ENCODE results near the gene SFTA2.

The SFTA2 gene

DNA sequence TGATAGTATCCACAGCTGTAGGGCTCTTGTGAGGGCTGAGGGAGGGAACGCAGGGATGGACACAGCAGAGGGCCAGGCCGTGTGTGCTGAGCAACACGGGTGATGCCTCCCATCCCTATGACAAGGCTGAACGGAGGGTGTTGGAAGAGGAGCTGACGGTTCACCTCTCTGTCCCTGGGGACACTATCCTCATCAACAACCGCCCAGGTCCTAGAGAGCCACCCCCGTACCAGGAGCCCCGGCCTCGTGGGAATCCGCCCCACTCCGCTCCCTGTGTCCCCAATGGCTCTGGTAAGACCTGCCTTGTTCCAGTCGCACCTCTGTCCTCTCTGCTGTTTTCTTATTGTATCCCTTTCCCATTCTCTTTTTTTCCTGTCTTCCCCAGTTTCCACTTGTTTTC, 37.6 kb downstream of the SFTA2 start:
- no peak for DNase-seq (ENCODE audit: low read depth)
- H3K4me3 ChIP-seq (ENCODE audit: low read length): no peak overlapping the region
- no peak for TF ChIP-seq CTCF (conservative IDR thresholded peaks at IDR 0.05; ENCODE audit: low read length)

- H3K4me3 ChIP-seq (ENCODE audit: low read length): no peak overlapping the region
- DNase-seq (ENCODE audit: low read depth): no peak
- no peak for TF ChIP-seq CTCF (conservative IDR thresholded peaks at IDR 0.05; ENCODE audit: low read length)
Measured at GRCh38 chr6:30893666-30894065, 38.3 kb downstream of the SFTA2 start.

- H3K4me3 ChIP-seq (ENCODE audit: low read length): no peak overlapping the region
- no peak for DNase-seq (ENCODE audit: low read depth)
- no peak for TF ChIP-seq CTCF (conservative IDR thresholded peaks at IDR 0.05; ENCODE audit: low read length)
Measured at GRCh38 chr6:30893001-30893591, 38.9 kb downstream of the SFTA2 start.

GRCh38 chr6:30891816-30892538, 40.0 kb downstream of the SFTA2 start:
- DNase-seq (ENCODE audit: low read depth): no peak
- H3K4me3 ChIP-seq (ENCODE audit: low read length): no peak overlapping the region
- no peak for TF ChIP-seq CTCF (conservative IDR thresholded peaks at IDR 0.05; ENCODE audit: low read length)

- TF ChIP-seq CTCF (conservative IDR thresholded peaks at IDR 0.05; ENCODE audit: low read length): no peak
- no peak overlapping the region for H3K4me3 ChIP-seq (ENCODE audit: low read length)
- no peak for DNase-seq (ENCODE audit: low read depth)
Measured at GRCh38 chr6:30891450-30891723, 40.6 kb downstream of the SFTA2 start.

- H3K4me3 ChIP-seq (ENCODE audit: low read length): no peak overlapping the region
- no peak for DNase-seq (ENCODE audit: low read depth)
- TF ChIP-seq CTCF (conservative IDR thresholded peaks at IDR 0.05; ENCODE audit: low read length): no peak
Measured at GRCh38 chr6:30890646-30891449, 41.1 kb downstream of the SFTA2 start.
